ENCODE measurements around the gene ZC3H15. TPM values are rescaled to one million over a fixed set of nuclear protein-coding genes. Genes with fewer than 3 reads are reported as not detected.
"Not testable (repeated sequence)": the region's sequence is repeated elsewhere in the genome, so short reads cannot be mapped to it uniquely, and the experiment has no call there.

Gene ZC3H15
- polyA plus RNA-seq (2013, experiment 1 of 2) = 76.8 TPM
- 77.6 TPM for polyA plus RNA-seq (2013, experiment 2 of 2)

GRCh38 chr2:186485871-186486650 lies at the start of gene ZC3H15:
Gene ZC3H15 (plus strand): TSS chr2:186486260. CDS start chr2:186486383, 123 bp downstream.
- WGBS = under 1% methylated on average over 62 of the region's 63 CpGs

DNA sequence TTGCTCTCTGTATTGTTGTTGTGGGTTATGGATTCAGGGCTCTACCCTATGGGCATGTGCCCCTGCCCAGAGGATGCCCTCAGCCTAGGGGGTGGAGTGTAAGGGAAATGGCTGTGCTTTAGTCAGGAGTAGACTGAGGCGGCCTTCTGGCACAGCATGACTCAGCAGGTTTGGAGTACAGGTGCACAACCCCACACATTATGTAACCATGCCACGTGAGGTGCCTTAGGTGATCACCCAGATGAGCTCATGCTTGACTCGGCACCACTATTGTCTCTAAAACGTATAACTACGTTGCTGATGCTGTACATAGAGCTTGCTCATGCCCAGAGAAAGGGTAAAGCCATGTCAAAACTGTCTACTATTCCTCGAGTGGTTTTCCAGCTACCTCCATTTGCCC lies 48.3 kb upstream of the ZC3H15 start:
- H3K9ac ChIP-seq (ENCODE audit: low read length) = no peak overlapping the region
- H3K14ac ChIP-seq (ENCODE audit: low read length in 2 of 2) = no peak overlapping the region
- no peak for DNase-seq
- H3K27ac ChIP-seq (ENCODE audit: low read length, poor library complexity, severe bottlenecking) = no peak overlapping the region
- no peak overlapping the region for H2BK15ac ChIP-seq (ENCODE audit: low read depth, poor library complexity, severe bottlenecking)
- no peak overlapping the region for H3K4ac ChIP-seq (ENCODE audit: low read depth in 1 of 2, low read length in 2 of 2)
- H3K79me1 ChIP-seq (replicated peaks; ENCODE audit: low read length, poor library complexity, severe bottlenecking) = no peaks in the 10 kb centered on the region
- no peak overlapping the region for H3K4me2 ChIP-seq (ENCODE audit: low read length, poor library complexity, severe bottlenecking)
- H3K27me3 ChIP-seq (ENCODE audit: control insufficient read depth in 1 of 2, insufficient read depth in 1 of 2, low read length in 2 of 2) = no peaks in the 10 kb centered on the region
- no peak overlapping the region for H4K8ac ChIP-seq (ENCODE audit: low read length)
- no peak overlapping the region for H3K23ac ChIP-seq (ENCODE audit: low read length in 2 of 2)
- no peak overlapping the region for H3K4me3 ChIP-seq (ENCODE audit: insufficient read depth in 1 of 2, low read depth in 1 of 2, low read length in 2 of 2)
- H2BK5ac ChIP-seq (ENCODE audit: low read depth, low read length, poor library complexity, severe bottlenecking) = no peak overlapping the region
- no peak overlapping the region for H3K18ac ChIP-seq (ENCODE audit: low read depth in 1 of 2, low read length in 2 of 2)
- no peak overlapping the region for H2AK5ac ChIP-seq (ENCODE audit: low read length, severe bottlenecking)
- H2BK120ac ChIP-seq (ENCODE audit: low read depth, low read length) = no peak overlapping the region
- H2AFZ ChIP-seq (ENCODE audit: low read depth, low read length) = no peak overlapping the region
- H3K9me3 ChIP-seq (ENCODE audit: control insufficient read depth, low read length) = no peaks in the 10 kb centered on the region
- no peak overlapping the region for H4K91ac ChIP-seq (ENCODE audit: low read length)
- WGBS = 90% methylated on average over 6 of the region's 6 CpGs
- no peak overlapping the region for H2BK12ac ChIP-seq (ENCODE audit: low read length in 2 of 2)
- no peaks in the 10 kb centered on the region for H3K4me1 ChIP-seq (ENCODE audit: control insufficient read depth, insufficient read depth, low read depth, low read length)
- peaks cover 0 to 11% of the 10 kb centered on the region in 2 experiments for H3K36me3 ChIP-seq (ENCODE audit: control insufficient read depth in 1 of 2, insufficient read depth in 2 of 2, low read depth in 1 of 2, low read length in 2 of 2)

More at GRCh38 chr2:186485871-186486650, at the start of gene ZC3H15:
- H3K4me3 ChIP-seq (ENCODE audit: insufficient read depth in 1 of 2, low read depth in 1 of 2, low read length in 2 of 2) = peak within 1 kb of the TSS; percentile 76 to 99
- peak within 1 kb of the TSS; percentile 42 for H2BK120ac ChIP-seq (ENCODE audit: low read depth, low read length)
- H2BK15ac ChIP-seq (ENCODE audit: low read depth, poor library complexity, severe bottlenecking) = no peak within 1 kb of the TSS
- peak within 1 kb of the TSS; percentile 85 for H4K8ac ChIP-seq (ENCODE audit: low read length)
- H2AFZ ChIP-seq (ENCODE audit: low read depth, low read length) = peak within 1 kb of the TSS; percentile 15
- peak within 1 kb of the TSS in 1 of 2 experiments; percentile 73 for H3K14ac ChIP-seq (ENCODE audit: low read length in 2 of 2)
- H2BK12ac ChIP-seq (ENCODE audit: low read length in 2 of 2) = peak within 1 kb of the TSS in 1 of 2 experiments; percentile 28
- H3K4me2 ChIP-seq (ENCODE audit: low read length, poor library complexity, severe bottlenecking) = peak within 1 kb of the TSS; percentile 55
- no peaks in the 10 kb centered on the region for H3K4me1 ChIP-seq (ENCODE audit: control insufficient read depth, insufficient read depth, low read depth, low read length)
- no peaks in the 10 kb centered on the region for H3K79me1 ChIP-seq (replicated peaks; ENCODE audit: low read length, poor library complexity, severe bottlenecking)
- H3K4ac ChIP-seq (ENCODE audit: low read depth in 1 of 2, low read length in 2 of 2) = peak within 1 kb of the TSS; percentile 68 to 71
- H4K91ac ChIP-seq (ENCODE audit: low read length) = peak within 1 kb of the TSS; percentile 73
- peak within 1 kb of the TSS; percentile 95 for H3K27ac ChIP-seq (ENCODE audit: low read length, poor library complexity, severe bottlenecking)
- H3K36me3 ChIP-seq (ENCODE audit: control insufficient read depth in 1 of 2, insufficient read depth in 2 of 2, low read depth in 1 of 2, low read length in 2 of 2) = no peaks in the 10 kb centered on the region
- H3K9ac ChIP-seq (ENCODE audit: low read length) = peak within 1 kb of the TSS; percentile 99
- H3K18ac ChIP-seq (ENCODE audit: low read depth in 1 of 2, low read length in 2 of 2) = peak within 1 kb of the TSS; percentile 74 to 94
- DNase-seq = peak; percentile 99
- peak within 1 kb of the TSS in 1 of 2 experiments; percentile 23 for H3K23ac ChIP-seq (ENCODE audit: low read length in 2 of 2)
- H2BK5ac ChIP-seq (ENCODE audit: low read depth, low read length, poor library complexity, severe bottlenecking) = peak within 1 kb of the TSS; percentile 86
- no peaks in the 10 kb centered on the region for H3K9me3 ChIP-seq (ENCODE audit: control insufficient read depth, low read length)
- no peak within 1 kb of the TSS for H2AK5ac ChIP-seq (ENCODE audit: low read length, severe bottlenecking)
- H3K27me3 ChIP-seq (ENCODE audit: control insufficient read depth in 1 of 2, insufficient read depth in 1 of 2, low read length in 2 of 2) = no peaks in the 10 kb centered on the region

DNA sequence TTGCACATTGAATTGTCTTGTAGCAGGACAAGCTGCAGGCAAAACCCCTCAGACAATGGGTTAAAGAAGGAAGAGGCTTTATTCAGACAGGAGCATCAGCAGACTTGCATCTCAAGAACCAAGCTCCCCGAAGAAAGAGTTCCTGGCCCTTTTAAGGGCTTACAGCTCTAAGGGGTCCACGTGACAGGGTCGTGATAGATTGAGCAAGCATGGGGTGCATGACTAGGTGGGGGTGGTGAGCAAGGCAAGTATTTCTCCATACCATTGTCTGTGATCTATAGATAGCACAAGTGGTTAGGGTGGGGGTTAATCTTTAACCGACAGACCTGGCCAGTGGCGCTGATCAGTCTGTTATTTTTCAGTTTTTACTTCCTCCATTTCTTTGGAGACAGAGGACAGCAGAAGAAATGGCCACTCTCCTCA lies 46.4 kb upstream of the ZC3H15 start:
- not testable (repeated sequence) for H2BK12ac ChIP-seq (ENCODE audit: low read length in 2 of 2); H4K91ac ChIP-seq (ENCODE audit: low read length); H3K9ac ChIP-seq (ENCODE audit: low read length); H3K36me3 ChIP-seq (ENCODE audit: control insufficient read depth in 1 of 2, insufficient read depth in 2 of 2, low read depth in 1 of 2, low read length in 2 of 2); H3K4me1 ChIP-seq (ENCODE audit: control insufficient read depth, insufficient read depth, low read depth, low read length); H3K9me3 ChIP-seq (ENCODE audit: control insufficient read depth, low read length); H2BK15ac ChIP-seq (ENCODE audit: low read depth, poor library complexity, severe bottlenecking); H4K8ac ChIP-seq (ENCODE audit: low read length); H3K27ac ChIP-seq (ENCODE audit: low read length, poor library complexity, severe bottlenecking); H3K4ac ChIP-seq (ENCODE audit: low read depth in 1 of 2, low read length in 2 of 2); H2AFZ ChIP-seq (ENCODE audit: low read depth, low read length); H3K4me3 ChIP-seq (ENCODE audit: insufficient read depth in 1 of 2, low read depth in 1 of 2, low read length in 2 of 2); H3K4me2 ChIP-seq (ENCODE audit: low read length, poor library complexity, severe bottlenecking); H3K23ac ChIP-seq (ENCODE audit: low read length in 2 of 2); H2BK5ac ChIP-seq (ENCODE audit: low read depth, low read length, poor library complexity, severe bottlenecking); H3K79me1 ChIP-seq (replicated peaks; ENCODE audit: low read length, poor library complexity, severe bottlenecking); DNase-seq; H2BK120ac ChIP-seq (ENCODE audit: low read depth, low read length); H2AK5ac ChIP-seq (ENCODE audit: low read length, severe bottlenecking); H3K27me3 ChIP-seq (ENCODE audit: control insufficient read depth in 1 of 2, insufficient read depth in 1 of 2, low read length in 2 of 2); H3K14ac ChIP-seq (ENCODE audit: low read length in 2 of 2); H3K18ac ChIP-seq (ENCODE audit: low read depth in 1 of 2, low read length in 2 of 2)
- 91% methylated on average over 3 of the region's 5 CpGs for WGBS

- H3K27me3 ChIP-seq (ENCODE audit: control insufficient read depth in 1 of 2, insufficient read depth in 1 of 2, low read length in 2 of 2) = no peaks in the 10 kb centered on the region
- no peak for DNase-seq
- H3K79me1 ChIP-seq (replicated peaks; ENCODE audit: low read length, poor library complexity, severe bottlenecking) = peaks cover 1% of the 10 kb centered on the region
- 100% methylated on average over 3 of the region's 3 CpGs for WGBS
- H3K4me3 ChIP-seq (ENCODE audit: insufficient read depth in 1 of 2, low read depth in 1 of 2, low read length in 2 of 2) = no peak overlapping the region
- no peak overlapping the region for H3K27ac ChIP-seq (ENCODE audit: low read length, poor library complexity, severe bottlenecking)
- H3K23ac ChIP-seq (ENCODE audit: low read length in 2 of 2) = no peak overlapping the region
- H2BK120ac ChIP-seq (ENCODE audit: low read depth, low read length) = no peak overlapping the region
- no peak overlapping the region for H3K9ac ChIP-seq (ENCODE audit: low read length)
- no peaks in the 10 kb centered on the region for H3K9me3 ChIP-seq (ENCODE audit: control insufficient read depth, low read length)
- H2BK12ac ChIP-seq (ENCODE audit: low read length in 2 of 2) = no peak overlapping the region
- H3K4ac ChIP-seq (ENCODE audit: low read depth in 1 of 2, low read length in 2 of 2) = no peak overlapping the region
- no peaks in the 10 kb centered on the region for H3K4me1 ChIP-seq (ENCODE audit: control insufficient read depth, insufficient read depth, low read depth, low read length)
- no peak overlapping the region for H3K18ac ChIP-seq (ENCODE audit: low read depth in 1 of 2, low read length in 2 of 2)
- no peak overlapping the region for H2AFZ ChIP-seq (ENCODE audit: low read depth, low read length)
- H4K91ac ChIP-seq (ENCODE audit: low read length) = no peak overlapping the region
- H3K14ac ChIP-seq (ENCODE audit: low read length in 2 of 2) = no peak overlapping the region
- H2AK5ac ChIP-seq (ENCODE audit: low read length, severe bottlenecking) = no peak overlapping the region
- peaks cover 0 to 7% of the 10 kb centered on the region in 2 experiments for H3K36me3 ChIP-seq (ENCODE audit: control insufficient read depth in 1 of 2, insufficient read depth in 2 of 2, low read depth in 1 of 2, low read length in 2 of 2)
- H2BK15ac ChIP-seq (ENCODE audit: low read depth, poor library complexity, severe bottlenecking) = no peak overlapping the region
- no peak overlapping the region for H2BK5ac ChIP-seq (ENCODE audit: low read depth, low read length, poor library complexity, severe bottlenecking)
- H3K4me2 ChIP-seq (ENCODE audit: low read length, poor library complexity, severe bottlenecking) = no peak overlapping the region
- no peak overlapping the region for H4K8ac ChIP-seq (ENCODE audit: low read length)
Observed at GRCh38 chr2:186440506-186440905, 45.6 kb upstream of the ZC3H15 start.
